Measurements from ENCODE around the gene OSBPL10. TPM values are rescaled to one million over a fixed set of nuclear protein-coding genes. Genes with fewer than 3 reads are reported as not detected.
A peak's percentile ranks its signal among the peaks of the same experiment; 100 is the strongest.

OSBPL10 gene
- total and polyA plus RNA-seq, 2 experiments from 2014 or later = 2.4 to 8.1 TPM

- Histone ChIP-seq H3K4me2 (ENCODE audit: unreplicated experiment) (no peak overlapping the region), H3K9ac (no peak overlapping the region), H2AFZ (no peak overlapping the region), H3K36me3 (ENCODE audit: low read depth) (no peaks in the 10 kb centered on the region), H3K27ac (no peak overlapping the region), H4K20me1 (ENCODE audit: insufficient read depth) (no peaks in the 10 kb centered on the region), H3K27me3 (replicated peaks; ENCODE audit: insufficient read depth) (0 out of 2 replicates have a peak, but pooled peaks cover 4% of the 10 kb centered on the region), H3K9me2 (ENCODE audit: insufficient read depth) (no peaks in the 10 kb centered on the region), H3K4me3 (no peak overlapping the region), H3K9me3 (ENCODE audit: low read depth) (no peaks in the 10 kb centered on the region), H3K79me2 (ENCODE audit: insufficient read depth) (no peaks in the 10 kb centered on the region), H3F3A (ENCODE audit: insufficient read depth) (peaks cover 4% of the 10 kb centered on the region; the same call in 1 of the 2 replicates), H3K4me1 (ENCODE audit: insufficient read depth) (peaks cover 10% of the 10 kb centered on the region)
- in situ Hi-C loops (cut with MboI) = no loop called here
- TF ChIP-seq EZH2phosphoT487 (IDR thresholded peaks at IDR 0.05; ENCODE audit: insufficient read depth, low read depth) (no peak), EZH2 (IDR thresholded peaks at IDR 0.05; ENCODE audit: insufficient read depth, poor library complexity, severe bottlenecking) (no peak)
- DNase-seq = no peak
- 92 to 93% methylated on average over 5 of the region's 5 CpGs for WGBS, 2 experiments (ENCODE audit: low coverage in 1 of 2, low lambda C conversion rate in 2 of 2, missing lambda C conversion rate in 2 of 2)
Measured at GRCh38 chr3:31973837-31974236, 7.2 kb downstream of the OSBPL10 start.

- peaks cover 12% of the 10 kb centered on the region for H3F3A ChIP-seq (ENCODE audit: insufficient read depth)
- DNase-seq = no peak
- no peak overlapping the region for H3K27ac ChIP-seq
- TF ChIP-seq EZH2phosphoT487 (IDR thresholded peaks at IDR 0.05; ENCODE audit: insufficient read depth, low read depth) = no peak
- no peak for TF ChIP-seq EZH2 (IDR thresholded peaks at IDR 0.05; ENCODE audit: insufficient read depth, poor library complexity, severe bottlenecking)
- H3K4me3 ChIP-seq = no peak overlapping the region
- peaks cover 16% of the 10 kb centered on the region for H3K4me1 ChIP-seq (ENCODE audit: insufficient read depth)
- H4K20me1 ChIP-seq (ENCODE audit: insufficient read depth) = no peaks in the 10 kb centered on the region
- H2AFZ ChIP-seq = no peak overlapping the region
- H3K79me2 ChIP-seq (ENCODE audit: insufficient read depth) = no peaks in the 10 kb centered on the region
- no peaks in the 10 kb centered on the region for H3K36me3 ChIP-seq (ENCODE audit: low read depth)
- no peaks in the 10 kb centered on the region for H3K9me2 ChIP-seq (ENCODE audit: insufficient read depth)
- 88 to 92% methylated on average over 4 of the region's 4 CpGs for WGBS, 2 experiments (ENCODE audit: low coverage in 1 of 2, low lambda C conversion rate in 2 of 2, missing lambda C conversion rate in 2 of 2)
- in situ Hi-C loops (cut with MboI) = no loop called here
- H3K9me3 ChIP-seq (ENCODE audit: low read depth) = no peaks in the 10 kb centered on the region
- no peak overlapping the region for H3K9ac ChIP-seq
- 0 out of 2 replicates have a peak, but pooled peaks cover 4% of the 10 kb centered on the region for H3K27me3 ChIP-seq (replicated peaks; ENCODE audit: insufficient read depth)
- H3K4me2 ChIP-seq (ENCODE audit: unreplicated experiment) = no peak overlapping the region
Measured at GRCh38 chr3:31973081-31973480, 8.0 kb downstream of the OSBPL10 start.

- DNase-seq = no peak
- Histone ChIP-seq H3F3A (ENCODE audit: insufficient read depth) (peaks cover 22% of the 10 kb centered on the region), H3K79me2 (ENCODE audit: insufficient read depth) (no peaks in the 10 kb centered on the region), H3K27ac (no peak overlapping the region), H3K9ac (no peak overlapping the region), H4K20me1 (ENCODE audit: insufficient read depth) (no peaks in the 10 kb centered on the region), H2AFZ (no peak overlapping the region), H3K27me3 (replicated peaks; ENCODE audit: insufficient read depth) (0 out of 2 replicates have a peak, but pooled peaks cover 4% of the 10 kb centered on the region), H3K4me2 (ENCODE audit: unreplicated experiment) (no peak overlapping the region), H3K4me1 (ENCODE audit: insufficient read depth) (peaks cover 27% of the 10 kb centered on the region), H3K4me3 (no peak overlapping the region), H3K36me3 (ENCODE audit: low read depth) (no peaks in the 10 kb centered on the region), H3K9me3 (ENCODE audit: low read depth) (no peaks in the 10 kb centered on the region), H3K9me2 (ENCODE audit: insufficient read depth) (no peaks in the 10 kb centered on the region)
- TF ChIP-seq EZH2phosphoT487 (IDR thresholded peaks at IDR 0.05; ENCODE audit: insufficient read depth, low read depth) (no peak), EZH2 (IDR thresholded peaks at IDR 0.05; ENCODE audit: insufficient read depth, poor library complexity, severe bottlenecking) (no peak)
- WGBS, 2 experiments (ENCODE audit: low coverage in 1 of 2, low lambda C conversion rate in 2 of 2, missing lambda C conversion rate in 2 of 2) = 95 to 97% methylated on average over 3 of the region's 3 CpGs
- in situ Hi-C loops (cut with MboI) = no loop called here
Measured at GRCh38 chr3:31971607-31972006, 9.5 kb downstream of the OSBPL10 start.

GRCh38 chr3:31968927-31969418, 12.1 kb downstream of the OSBPL10 start:
- Histone ChIP-seq H3K27ac (peak overlapping the region; percentile 88), H3K4me2 (ENCODE audit: unreplicated experiment) (peak overlapping the region; percentile 91), H3K27me3 (replicated peaks; ENCODE audit: insufficient read depth) (no peaks in the 10 kb centered on the region), H3K9ac (peak overlapping the region; percentile 70), H3K9me2 (ENCODE audit: insufficient read depth) (no peaks in the 10 kb centered on the region), H2AFZ (peak overlapping the region; percentile 27; the same call in 1 of the 2 replicates), H3K9me3 (ENCODE audit: low read depth) (no peaks in the 10 kb centered on the region), H3K4me1 (ENCODE audit: insufficient read depth) (peaks cover 27% of the 10 kb centered on the region), H3K4me3 (peak overlapping the region; percentile 62), H3K79me2 (ENCODE audit: insufficient read depth) (no peaks in the 10 kb centered on the region), H3K36me3 (ENCODE audit: low read depth) (no peaks in the 10 kb centered on the region), H4K20me1 (ENCODE audit: insufficient read depth) (no peaks in the 10 kb centered on the region), H3F3A (ENCODE audit: insufficient read depth) (peaks cover 22% of the 10 kb centered on the region)
- 20 to 25% methylated on average over 6 of the region's 6 CpGs for WGBS, 2 experiments (ENCODE audit: low coverage in 1 of 2, low lambda C conversion rate in 2 of 2, missing lambda C conversion rate in 2 of 2)
- in situ Hi-C loops (cut with MboI) = no loop called here
- peak; percentile 95 for TF ChIP-seq EZH2phosphoT487 (IDR thresholded peaks at IDR 0.05; ENCODE audit: insufficient read depth, low read depth)
- TF ChIP-seq EZH2 (IDR thresholded peaks at IDR 0.05; ENCODE audit: insufficient read depth, poor library complexity, severe bottlenecking) = no peak
- DNase-seq = peak; percentile 90

Data from GM23248 (cell line).